K562 (cell line): Measurements from ENCODE around the gene PXN. TPM values are rescaled to one million over a fixed set of nuclear protein-coding genes. Genes with fewer than 3 reads are reported as not detected.

Experiments
- BHLHE40 ChIP-seq: IDR thresholded peaks from 2 replicates; pipeline ENCODE4 v1.6.1; 2011; ENCODE audit warnings: low read length, improper control_type of control experiment
- CUX1 ChIP-seq: fragments of 200-800 bp; sonication (Bioruptor generic); IDR thresholded peaks from 2 replicates; pipeline ENCODE4 v1.6.1; 2016; ENCODE audit warnings: missing genetic modification characterization, missing compliant biosample characterization
- DMBX1 ChIP-seq: fragments of 250-450 bp; sonication (Bioruptor Pico); IDR thresholded peaks from 2 replicates; pipeline ENCODE4 v1.8.0; 2022; ENCODE audit warnings: inconsistent platforms, mild to moderate bottlenecking, moderate library complexity, borderline replicate concordance
- HDAC6 ChIP-seq: IDR thresholded peaks from 2 replicates; pipeline ENCODE4 v1.6.1; 2012; ENCODE audit warnings: low read depth, mild to moderate bottlenecking, control low read depth, inconsistent platforms, low read length, moderate library complexity
- HMBOX1 ChIP-seq: sonication (generic); IDR thresholded peaks from 2 replicates; pipeline ENCODE4 v1.6.1; 2016
- HMGN3 ChIP-seq: IDR thresholded peaks from 2 replicates; pipeline ENCODE4 v1.6.1; 2011; ENCODE audit warnings: borderline replicate concordance, low read depth, mild to moderate bottlenecking, mixed read lengths, low read length; ENCODE audit not compliant: insufficient read length; ENCODE audit errors: extremely low read depth
- NR4A1 ChIP-seq, 2 experiments: fragments of 250-450 bp in 1 of 2; fragments of 450-650 bp in 1 of 2; sonication (Bioruptor Pico) in 1 of 2; IDR thresholded peaks; 2 replicates each; pipeline versions ENCODE4 v1.4.0 to v1.6.1; 2016 to 2020; ENCODE audit warnings: mild to moderate bottlenecking in 2 of 2, missing compliant biosample characterization in 1 of 2, missing genetic modification characterization in 1 of 2, moderate library complexity in 1 of 2
- SNRNP70 ChIP-seq: fragments of 200-400 bp; formaldehyde crosslinking; optimal IDR thresholded peaks from 2 replicates; pipeline ENCODE3; 2017; ENCODE audit warnings: low read depth, low read length
- SP2 ChIP-seq: IDR thresholded peaks from 2 replicates; pipeline ENCODE4 v1.6.1; 2011; ENCODE audit warnings: mild to moderate bottlenecking, low read depth, low read length, moderate library complexity; ENCODE audit not compliant: poor library complexity, severe bottlenecking; ENCODE audit errors: extremely low read depth
- TEAD4 ChIP-seq, 2 experiments: sonication (generic) in 1 of 2; formaldehyde crosslinking in 1 of 2; IDR thresholded peaks; 2 replicates each; pipeline versions ENCODE4 v1.6.1 to v1.8.0; 2012 to 2022; ENCODE audit warnings: borderline replicate concordance in 1 of 2, inconsistent platforms in 1 of 2, low read length in 1 of 2, mild to moderate bottlenecking in 1 of 2, missing genetic modification reagents in 1 of 2
- ZFPM2 ChIP-seq: fragments of 250-450 bp; sonication (Bioruptor Pico); IDR thresholded peaks from 2 replicates; pipeline ENCODE4 v1.5.1; 2022; ENCODE audit warnings: mild to moderate bottlenecking
- ZNF561 ChIP-seq: fragments of 450-650 bp; formaldehyde crosslinking; conservative IDR thresholded peaks from 2 replicates; pipeline ENCODE4 v1.4.0; 2020; ENCODE audit warnings: mild to moderate bottlenecking, moderate library complexity
- polyA plus RNA-seq, 8 experiments: library from polyadenylated mRNA; depleted of rRNA in 4 of 8; stranded (reverse) in 5 of 8; unstranded in 3 of 8; fragments of >200 nt; fragmentation: Nextera tagmentation in 2 of 8; fragmentation: Illumina TruSeq in 1 of 8; extraction: Ambion mirVana in 2 of 8; extraction: Trizol in 1 of 8; gene quantifications; 2 replicates each; pipeline versions ENCODE4 v1.2.1 to v1.2.3, GENCODE V29; 2011 to 2014; ENCODE audit warnings: inconsistent platforms in 1 of 8, missing spikeins in 1 of 8
- total RNA-seq, 7 experiments: library from RNA; depleted of rRNA in 6 of 7; stranded (reverse); fragments of >200 nt in 6 of 7; fragmentation: Illumina TruSeq in 2 of 7; extraction: Trizol in 2 of 7; gene quantifications; 2 replicates each; pipeline versions ENCODE4 v1.2.1 to v1.2.3, GENCODE V29; 2011 to 2021; ENCODE audit warnings: low replicate concordance in 1 of 7
- TF ChIP-seq, protein P1 (sequence below), 2 experiments: fragments of 150-350 bp in 1 of 2; IDR thresholded peaks; 2 replicates each; pipeline ENCODE4 v1.6.1; 2012 to 2016; ENCODE audit warnings: low read depth in 2 of 2, low read length in 2 of 2, mild to moderate bottlenecking in 1 of 2, moderate library complexity in 1 of 2
- TF ChIP-seq, protein P2 (sequence below): sonication (generic); formaldehyde crosslinking; IDR thresholded peaks from 2 replicates; pipeline ENCODE4 v1.8.0; 2022; ENCODE audit warnings: mild to moderate bottlenecking, missing genetic modification reagents

PXN gene
- total and polyA plus RNA-seq, 9 of the 15 experiments (the other 6 are each of a cell fraction or from before 2014, with no cell fraction given): 4.0 to 74.1 (median 18.6) TPM

GRCh38 chr12:120194534-120195395, 70.8 kb downstream of the PXN start, which contains the start of gene GCN1 (continued):
- no peak for TF ChIP-seq SP2
- TF ChIP-seq HDAC6: no peak
- no peak for TF ChIP-seq TEAD4 (IDR thresholded peaks at IDR 0.05; ENCODE audit: low read length)
- peak; percentile 21; the same call in 1 of the 2 replicates for TF ChIP-seq TEAD4 (CRISPR knock-in tag; IDR thresholded peaks at IDR 0.05; ENCODE audit: borderline replicate concordance)
- peak; percentile 57 for TF ChIP-seq CUX1 (CRISPR knock-in tag)
- TF ChIP-seq, protein P1, sequence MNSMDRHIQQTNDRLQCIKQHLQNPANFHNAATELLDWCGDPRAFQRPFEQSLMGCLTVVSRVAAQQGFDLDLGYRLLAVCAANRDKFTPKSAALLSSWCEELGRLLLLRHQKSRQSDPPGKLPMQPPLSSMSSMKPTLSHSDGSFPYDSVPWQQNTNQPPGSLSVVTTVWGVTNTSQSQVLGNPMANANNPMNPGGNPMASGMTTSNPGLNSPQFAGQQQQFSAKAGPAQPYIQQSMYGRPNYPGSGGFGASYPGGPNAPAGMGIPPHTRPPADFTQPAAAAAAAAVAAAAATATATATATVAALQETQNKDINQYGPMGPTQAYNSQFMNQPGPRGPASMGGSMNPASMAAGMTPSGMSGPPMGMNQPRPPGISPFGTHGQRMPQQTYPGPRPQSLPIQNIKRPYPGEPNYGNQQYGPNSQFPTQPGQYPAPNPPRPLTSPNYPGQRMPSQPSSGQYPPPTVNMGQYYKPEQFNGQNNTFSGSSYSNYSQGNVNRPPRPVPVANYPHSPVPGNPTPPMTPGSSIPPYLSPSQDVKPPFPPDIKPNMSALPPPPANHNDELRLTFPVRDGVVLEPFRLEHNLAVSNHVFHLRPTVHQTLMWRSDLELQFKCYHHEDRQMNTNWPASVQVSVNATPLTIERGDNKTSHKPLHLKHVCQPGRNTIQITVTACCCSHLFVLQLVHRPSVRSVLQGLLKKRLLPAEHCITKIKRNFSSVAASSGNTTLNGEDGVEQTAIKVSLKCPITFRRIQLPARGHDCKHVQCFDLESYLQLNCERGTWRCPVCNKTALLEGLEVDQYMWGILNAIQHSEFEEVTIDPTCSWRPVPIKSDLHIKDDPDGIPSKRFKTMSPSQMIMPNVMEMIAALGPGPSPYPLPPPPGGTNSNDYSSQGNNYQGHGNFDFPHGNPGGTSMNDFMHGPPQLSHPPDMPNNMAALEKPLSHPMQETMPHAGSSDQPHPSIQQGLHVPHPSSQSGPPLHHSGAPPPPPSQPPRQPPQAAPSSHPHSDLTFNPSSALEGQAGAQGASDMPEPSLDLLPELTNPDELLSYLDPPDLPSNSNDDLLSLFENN (IDR thresholded peaks at IDR 0.05; ENCODE audit: low read depth in 2 of 2, low read length in 2 of 2): peak in 1 of 2 experiments; percentile 12; a peak in 1 of 4 replicates
- TF ChIP-seq SNRNP70: no peak
- no peak for TF ChIP-seq NR4A1 (CRISPR knock-in tag; IDR thresholded peaks at IDR 0.05)
- TF ChIP-seq NR4A1 (tag; IDR thresholded peaks at IDR 0.05): peak; percentile 71; the same call in 1 of the 2 replicates
- TF ChIP-seq HMBOX1: peak; percentile 100
- TF ChIP-seq ZFPM2: no peak
- peak; percentile 78 for TF ChIP-seq HMGN3
- peak; percentile 35; the same call in 1 of the 2 replicates for TF ChIP-seq DMBX1 (CRISPR knock-in tag)
- no peak for TF ChIP-seq BHLHE40
- TF ChIP-seq, protein P2, sequence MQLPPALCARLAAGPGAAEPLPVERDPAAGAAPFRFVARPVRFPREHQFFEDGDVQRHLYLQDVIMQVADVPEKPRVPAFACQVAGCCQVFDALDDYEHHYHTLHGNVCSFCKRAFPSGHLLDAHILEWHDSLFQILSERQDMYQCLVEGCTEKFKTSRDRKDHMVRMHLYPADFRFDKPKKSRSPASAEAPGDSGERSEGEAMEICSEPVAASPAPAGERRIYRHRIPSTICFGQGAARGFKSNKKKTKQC (CRISPR knock-in tag): peak; percentile 82; the same call in 1 of the 2 replicates
- no peak for TF ChIP-seq ZNF561 (CRISPR knock-in tag)
